GM12891 (cell line): Measurements from ENCODE around the gene NRDC.

Source experiments
- POLR2A ChIP-seq: IDR thresholded peaks from 2 replicates; pipeline ENCODE4 v1.6.1; 2011; ENCODE audit warnings: low read depth, low read length, control low read depth
- POLR2AphosphoS5 ChIP-seq: IDR thresholded peaks from 2 replicates; pipeline ENCODE4 v1.6.1; 2011; ENCODE audit warnings: low read depth, low read length, control low read depth

DNA sequence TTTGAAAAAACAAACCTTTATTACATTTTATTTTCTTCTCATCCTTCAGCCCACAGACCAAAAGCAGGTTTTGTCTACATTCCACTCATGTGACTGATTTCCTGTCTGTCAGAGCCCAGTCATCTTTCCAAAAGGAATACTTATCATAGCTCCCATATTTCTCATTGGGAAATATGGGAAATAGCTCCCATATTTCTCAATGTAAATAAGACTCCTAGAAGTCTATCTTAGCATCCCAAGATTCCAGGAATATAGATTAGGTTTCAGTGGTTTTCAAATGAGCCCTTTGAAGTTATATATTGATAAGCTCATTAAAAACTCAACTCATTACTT, 19.1 kb upstream of the NRDC start:
- TF ChIP-seq POLR2AphosphoS5 (no peak), POLR2A (no peak)
